OCI-LY3 (cell line): ENCODE data around the gene TANGO6.
"Not testable (repeated sequence)": the region's sequence is repeated elsewhere in the genome, so short reads cannot be mapped to it uniquely, and the experiment has no call there.

Experiments
- H2AFZ ChIP-seq: fragments of 200-600, 300-600 bp; shearing (Covaris generic); 2 replicates; pipeline ENCODE4 v1.6.0; 2014; ENCODE audit warnings: antibody characterized with exemption, low read depth, low read length
- H3K27ac ChIP-seq: fragments of 200-600, 300-600 bp; sonication (generic); 2 replicates; pipeline ENCODE4 v1.5.1; 2014; ENCODE audit warnings: mild to moderate bottlenecking, low read length, moderate library complexity, mixed read lengths
- H3K27me3 ChIP-seq: fragments of 200-600, 300-600 bp; sonication (generic); 2 replicates; pipeline ENCODE4 v1.6.1; 2014; ENCODE audit warnings: low read depth, low read length, mixed read lengths
- H3K36me3 ChIP-seq: fragments of 200-600, 300-600 bp; sonication (generic); replicated peaks from 2 replicates; pipeline ENCODE3; 2014; ENCODE audit warnings: low read depth, low read length, mixed read lengths
- H3K4me1 ChIP-seq: fragments of 300-600, 200-600 bp; sonication (generic); 2 replicates; pipeline ENCODE4 v1.6.1; 2014; ENCODE audit warnings: low read length, mixed read lengths
- H3K4me2 ChIP-seq: fragments of 200-600, 300-600 bp; sonication (generic); 2 replicates; pipeline ENCODE4 v1.6.1; 2014; ENCODE audit warnings: low read length, mixed read lengths
- H3K4me3 ChIP-seq: fragments of 300-600, 200-600 bp; sonication (generic); 2 replicates; pipeline ENCODE4 v1.5.1; 2014; ENCODE audit warnings: antibody characterized with exemption, mild to moderate bottlenecking, low read length, moderate library complexity
- H3K79me2 ChIP-seq: fragments of 300-600, 200-600 bp; shearing (Covaris generic); 2 replicates; pipeline ENCODE4 v1.6.1; 2014; ENCODE audit warnings: mild to moderate bottlenecking, low read length, mixed read lengths
- H3K9ac ChIP-seq: fragments of 300-600, 200-600 bp; shearing (Covaris generic); 2 replicates; pipeline ENCODE4 v1.6.0; 2014; ENCODE audit warnings: mild to moderate bottlenecking, low read length, moderate library complexity
- H3K9me3 ChIP-seq: fragments of 200-600, 300-600 bp; shearing (Covaris generic); 2 replicates; pipeline ENCODE4 v1.6.1; 2014; ENCODE audit warnings: low read length, mixed read lengths; ENCODE audit not compliant: insufficient read depth
- H4K20me1 ChIP-seq: fragments of 200-600, 300-600 bp; sonication (generic); 2 replicates; pipeline ENCODE4 v1.6.1; 2016; ENCODE audit warnings: low read length, mixed read lengths; ENCODE audit not compliant: insufficient read depth
- EZH2phosphoT487 ChIP-seq: fragments of 200-600 bp; shearing (Covaris generic); IDR thresholded peaks from 2 replicates; pipeline ENCODE4 v1.6.1; 2018; ENCODE audit warnings: antibody characterized with exemption, mixed run types, low read depth
- TF ChIP-seq, protein P1 (sequence below): fragments of 200-600, 300-600 bp; sonication (generic); IDR thresholded peaks from 2 replicates; pipeline ENCODE4 v1.5.1; 2014; ENCODE audit warnings: antibody characterized with exemption, low read length, low read depth

Gene TANGO6

DNA sequence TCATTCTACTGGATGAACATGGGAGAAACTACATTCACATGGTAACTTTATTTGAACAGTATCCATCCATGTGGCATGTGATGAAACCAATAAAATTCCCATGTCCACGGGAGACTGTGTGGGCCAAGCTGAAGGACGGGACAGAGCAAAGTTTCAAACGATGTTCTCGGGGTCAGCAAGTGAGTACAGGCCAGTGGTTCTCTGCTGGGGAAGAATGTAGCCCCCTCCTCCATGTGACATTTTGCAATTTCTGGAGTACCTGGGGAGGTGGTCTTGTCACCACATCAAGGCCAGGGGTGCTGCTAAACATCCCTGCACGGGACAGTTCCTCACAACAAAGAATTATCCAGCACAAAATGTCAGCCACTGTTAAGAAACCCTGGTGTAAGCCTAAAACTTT is 7.4 kb upstream of the TANGO6 start:
- Histone ChIP-seq H3K36me3 (no peaks in the 10 kb centered on the region), H3K4me1 (no peaks in the 10 kb centered on the region), H4K20me1 (no peaks in the 10 kb centered on the region), H3K4me3 (no peak overlapping the region), H3K27ac (no peak overlapping the region), H2AFZ (no peak overlapping the region), H3K4me2 (no peak overlapping the region), H3K27me3 (no peaks in the 10 kb centered on the region), H3K9ac (no peak overlapping the region), H3K79me2 (no peaks in the 10 kb centered on the region), H3K9me3 (no peaks in the 10 kb centered on the region)
- no peak for TF ChIP-seq EZH2phosphoT487
- TF ChIP-seq, protein P1, sequence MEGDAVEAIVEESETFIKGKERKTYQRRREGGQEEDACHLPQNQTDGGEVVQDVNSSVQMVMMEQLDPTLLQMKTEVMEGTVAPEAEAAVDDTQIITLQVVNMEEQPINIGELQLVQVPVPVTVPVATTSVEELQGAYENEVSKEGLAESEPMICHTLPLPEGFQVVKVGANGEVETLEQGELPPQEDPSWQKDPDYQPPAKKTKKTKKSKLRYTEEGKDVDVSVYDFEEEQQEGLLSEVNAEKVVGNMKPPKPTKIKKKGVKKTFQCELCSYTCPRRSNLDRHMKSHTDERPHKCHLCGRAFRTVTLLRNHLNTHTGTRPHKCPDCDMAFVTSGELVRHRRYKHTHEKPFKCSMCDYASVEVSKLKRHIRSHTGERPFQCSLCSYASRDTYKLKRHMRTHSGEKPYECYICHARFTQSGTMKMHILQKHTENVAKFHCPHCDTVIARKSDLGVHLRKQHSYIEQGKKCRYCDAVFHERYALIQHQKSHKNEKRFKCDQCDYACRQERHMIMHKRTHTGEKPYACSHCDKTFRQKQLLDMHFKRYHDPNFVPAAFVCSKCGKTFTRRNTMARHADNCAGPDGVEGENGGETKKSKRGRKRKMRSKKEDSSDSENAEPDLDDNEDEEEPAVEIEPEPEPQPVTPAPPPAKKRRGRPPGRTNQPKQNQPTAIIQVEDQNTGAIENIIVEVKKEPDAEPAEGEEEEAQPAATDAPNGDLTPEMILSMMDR: no peak

DNA sequence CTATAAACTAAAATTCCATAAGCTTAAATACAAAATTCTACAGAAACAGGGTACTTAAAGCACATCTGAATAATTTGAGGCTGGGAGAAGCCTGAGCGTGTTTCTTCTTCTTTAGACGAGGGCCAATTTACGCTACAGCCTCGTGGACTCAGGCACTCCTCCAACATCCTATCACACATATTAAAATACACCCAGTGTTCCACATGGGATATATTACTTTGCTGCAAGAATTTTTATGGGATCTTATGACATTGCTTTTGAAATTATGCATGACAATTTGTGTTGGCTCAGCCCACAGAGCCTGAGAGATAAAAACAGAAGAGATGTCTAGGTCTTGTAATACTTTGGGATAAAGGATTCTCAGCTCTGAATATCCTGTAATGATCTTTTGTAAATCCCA is 3.5 kb upstream of the TANGO6 start:
- Histone ChIP-seq H3K79me2 (peaks cover 12% of the 10 kb centered on the region), H3K36me3 (no peaks in the 10 kb centered on the region), H3K9ac (no peak overlapping the region), H3K9me3 (no peaks in the 10 kb centered on the region), H3K4me1 (peaks cover 9% of the 10 kb centered on the region), H3K4me3 (no peak overlapping the region), H3K4me2 (no peak overlapping the region), H3K27me3 (no peaks in the 10 kb centered on the region), H4K20me1 (no peaks in the 10 kb centered on the region), H3K27ac (no peak overlapping the region), H2AFZ (no peak overlapping the region)
- no peak for TF ChIP-seq EZH2phosphoT487
- TF ChIP-seq, protein P1: no peak

DNA sequence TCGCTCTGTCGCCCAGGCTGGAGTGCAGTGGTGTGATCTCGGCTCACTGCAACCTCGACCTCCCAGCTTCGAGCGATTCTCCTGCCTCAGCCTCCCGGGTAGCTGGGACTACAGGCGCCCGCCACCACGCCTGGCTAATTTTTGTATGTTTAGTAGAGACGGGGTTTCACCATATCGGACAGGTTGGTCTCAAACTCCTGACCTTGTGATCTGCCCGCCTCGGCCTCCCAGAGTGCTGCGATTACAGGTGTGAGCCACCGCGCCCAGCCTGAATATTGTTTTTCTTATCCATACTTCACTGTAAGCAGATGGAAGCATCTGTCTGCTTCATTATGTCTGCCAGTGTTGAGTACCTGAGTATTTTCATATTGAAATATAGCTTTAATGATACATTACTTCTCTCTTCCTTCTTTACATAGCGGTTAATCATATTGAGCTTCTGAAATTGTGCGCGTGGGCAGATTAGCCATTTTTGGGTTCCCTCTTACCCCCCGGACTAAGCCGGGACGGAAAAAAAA is 308 bp upstream of the TANGO6 start:
- H3K9me3 ChIP-seq, H3K27me3 ChIP-seq, H4K20me1 ChIP-seq, H3K36me3 ChIP-seq: not testable (repeated sequence)
- peak overlapping the region; percentile 100 for H3K4me3 ChIP-seq
- H3K79me2 ChIP-seq: peaks cover 30% of the 10 kb centered on the region
- H2AFZ ChIP-seq: peak overlapping the region; percentile 98
- H3K4me2 ChIP-seq: peak overlapping the region; percentile 93
- peak overlapping the region; percentile 99 for H3K9ac ChIP-seq
- peak overlapping the region; percentile 86 for H3K27ac ChIP-seq
- peaks cover 18% of the 10 kb centered on the region for H3K4me1 ChIP-seq

DNA sequence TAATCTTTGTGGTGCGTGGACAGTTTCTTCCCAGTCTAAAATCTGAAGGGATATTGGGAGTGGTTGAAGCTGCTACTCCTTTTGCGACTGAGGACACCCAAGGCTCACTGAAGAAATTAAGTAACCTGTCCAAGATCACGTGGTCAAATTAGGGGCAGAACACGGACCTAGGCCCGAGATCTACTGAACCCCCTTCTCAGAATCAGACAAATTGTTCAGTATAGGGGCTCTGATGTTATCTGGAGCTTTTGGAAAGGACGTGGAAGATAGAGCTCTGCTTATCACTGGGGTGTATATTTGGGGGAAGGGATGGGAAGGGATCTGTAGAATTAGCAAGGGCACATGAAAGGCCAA is 857 bp downstream of the TANGO6 start:
- TF ChIP-seq EZH2phosphoT487: no peak
- TF ChIP-seq, protein P1: no peak
- H3K79me2 ChIP-seq: peaks cover 42% of the 10 kb centered on the region
- H3K36me3 ChIP-seq: peaks cover 3% of the 10 kb centered on the region

DNA sequence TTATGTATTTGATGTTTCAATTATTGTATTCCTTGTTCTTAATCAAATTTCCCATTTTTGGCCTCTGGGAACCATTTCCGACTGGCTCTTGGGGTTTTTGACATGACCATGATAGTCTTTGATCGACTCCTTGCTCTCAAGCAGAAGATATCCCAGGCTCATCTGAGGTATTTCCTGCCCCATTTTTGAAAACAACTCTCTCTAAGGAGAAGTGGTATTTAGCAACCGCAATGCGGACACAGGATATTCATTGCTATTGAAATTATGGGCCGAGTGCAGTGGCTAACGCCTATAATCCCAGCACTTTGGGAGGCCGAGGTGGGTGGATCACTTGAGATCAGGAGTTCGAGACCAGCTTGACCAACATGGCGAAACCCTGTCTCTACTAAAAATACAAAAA is 5.5 kb downstream of the TANGO6 start:
- H3K9me3 ChIP-seq: no peaks in the 10 kb centered on the region
- no peak overlapping the region for H2AFZ ChIP-seq
- no peaks in the 10 kb centered on the region for H4K20me1 ChIP-seq
- H3K4me2 ChIP-seq: no peak overlapping the region
- no peak overlapping the region for H3K4me3 ChIP-seq
- no peak overlapping the region for H3K9ac ChIP-seq
- H3K27me3 ChIP-seq: no peaks in the 10 kb centered on the region
- peaks cover 15% of the 10 kb centered on the region for H3K4me1 ChIP-seq
- H3K27ac ChIP-seq: no peak overlapping the region
- peaks cover 81% of the 10 kb centered on the region for H3K79me2 ChIP-seq
- TF ChIP-seq, protein P1: no peak
- no peak for TF ChIP-seq EZH2phosphoT487
- H3K36me3 ChIP-seq: peaks cover 11% of the 10 kb centered on the region

More for the DNA sequence above, 857 bp downstream of the TANGO6 start:
- H3K9ac ChIP-seq: peak overlapping the region; percentile 99
- H3K27ac ChIP-seq: peak overlapping the region; percentile 86
- peak overlapping the region; percentile 100 for H3K4me3 ChIP-seq
- no peaks in the 10 kb centered on the region for H4K20me1 ChIP-seq
- no peaks in the 10 kb centered on the region for H3K27me3 ChIP-seq
- H3K4me2 ChIP-seq: peak overlapping the region; percentile 93
- no peaks in the 10 kb centered on the region for H3K9me3 ChIP-seq
- H3K4me1 ChIP-seq: peaks cover 19% of the 10 kb centered on the region
- peak overlapping the region; percentile 98 for H2AFZ ChIP-seq
